ENCODE data around the gene UHMK1.

Gene UHMK1

DNA sequence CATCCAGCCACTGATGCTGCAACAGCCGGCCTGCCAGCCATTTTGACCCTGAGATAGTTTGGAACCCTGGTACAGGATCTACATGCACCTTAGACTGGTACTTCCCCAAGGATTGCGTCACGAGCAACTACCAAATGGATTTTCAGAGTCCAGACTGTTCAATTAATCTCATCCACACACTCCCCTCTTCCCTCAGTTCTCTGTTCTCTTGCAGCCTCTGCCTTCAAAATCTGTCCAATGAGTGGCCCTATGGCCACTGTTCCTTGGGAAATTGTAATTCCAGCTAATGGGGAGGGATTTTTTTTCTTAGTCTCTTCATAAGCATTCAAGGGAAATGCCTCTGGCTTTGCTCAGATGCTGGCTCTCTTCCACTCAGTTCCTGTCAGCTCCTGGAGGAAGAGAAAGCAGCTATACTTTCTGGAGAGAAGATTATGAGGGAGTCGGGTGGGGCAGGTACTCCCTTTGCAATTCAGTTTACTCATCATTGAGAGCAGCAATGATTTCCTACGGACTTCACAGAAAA is 44.1 kb downstream of the UHMK1 start:
- Mint-ChIP-seq H3K27ac (no peak overlapping the region), H3K36me3 (ENCODE audit: low read depth) (no peaks in the 10 kb centered on the region), H3K4me1 (ENCODE audit: low read depth) (peaks cover 7% of the 10 kb centered on the region), H3K9me3 (peaks cover 9% of the 10 kb centered on the region), H3K4me3 (no peak overlapping the region), H3K27me3 (no peaks in the 10 kb centered on the region)
- intact Hi-C loops (cut with micrococcal nuclease) = no loop called here

DNA sequence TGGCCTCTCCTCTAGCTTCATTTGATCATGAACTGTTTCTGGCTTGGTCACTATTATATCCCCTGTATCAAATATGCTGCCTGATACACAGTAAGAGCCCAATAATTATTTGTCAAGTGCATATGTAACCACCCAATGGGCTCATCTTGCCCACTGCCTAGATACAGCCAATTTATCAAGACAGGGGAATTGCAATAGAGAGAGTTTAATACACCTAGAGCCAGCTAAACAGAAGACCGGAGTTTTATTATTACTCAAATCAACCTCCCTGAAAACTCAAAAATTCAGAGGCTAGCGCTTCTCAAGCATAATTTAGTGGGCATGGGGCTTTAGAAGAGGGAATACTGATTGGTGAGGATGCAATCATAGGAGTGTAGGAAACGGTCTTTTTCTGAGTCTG is 45.6 kb downstream of the UHMK1 start:
- peaks cover 9% of the 10 kb centered on the region for H3K9me3 Mint-ChIP-seq
- H3K27me3 Mint-ChIP-seq = no peaks in the 10 kb centered on the region
- intact Hi-C loops (cut with micrococcal nuclease) = no loop called here
- H3K36me3 Mint-ChIP-seq (ENCODE audit: low read depth) = no peaks in the 10 kb centered on the region
- H3K27ac Mint-ChIP-seq = no peak overlapping the region
- H3K4me3 Mint-ChIP-seq = no peak overlapping the region
- peaks cover 7% of the 10 kb centered on the region for H3K4me1 Mint-ChIP-seq (ENCODE audit: low read depth)

DNA sequence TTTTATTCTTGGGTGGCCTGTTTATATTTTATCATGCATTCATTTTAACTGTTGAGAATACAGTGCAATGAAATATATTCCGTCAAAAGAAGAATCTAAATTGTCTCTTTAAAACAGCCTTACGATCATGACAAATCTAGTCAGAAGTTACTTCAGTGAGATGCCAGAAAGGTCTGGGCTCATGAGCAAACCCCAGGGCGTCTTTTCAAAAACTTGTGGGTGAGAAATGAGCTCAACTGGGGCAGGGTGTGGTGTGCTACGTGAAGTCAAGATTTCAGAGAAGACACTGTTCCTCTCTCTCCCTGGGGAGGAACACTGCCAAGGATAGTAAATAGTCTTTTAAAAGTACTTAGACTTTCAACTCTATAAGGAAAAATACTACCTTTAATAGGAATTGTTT is 50.6 kb downstream of the UHMK1 start:
- Mint-ChIP-seq H3K4me1 (ENCODE audit: low read depth) (no peaks in the 10 kb centered on the region), H3K36me3 (ENCODE audit: low read depth) (no peaks in the 10 kb centered on the region), H3K27me3 (no peaks in the 10 kb centered on the region), H3K9me3 (peaks cover 5% of the 10 kb centered on the region), H3K4me3 (no peak overlapping the region), H3K27ac (no peak overlapping the region)
- intact Hi-C loops (cut with micrococcal nuclease) = no loop called here

- H3K4me1 Mint-ChIP-seq (ENCODE audit: low read depth) = no peaks in the 10 kb centered on the region
- no peaks in the 10 kb centered on the region for H3K27me3 Mint-ChIP-seq
- intact Hi-C loops (cut with micrococcal nuclease) = no loop called here
- H3K27ac Mint-ChIP-seq = peak overlapping the region; percentile 18
- H3K4me3 Mint-ChIP-seq = no peak overlapping the region
- H3K9me3 Mint-ChIP-seq = no peaks in the 10 kb centered on the region
- H3K36me3 Mint-ChIP-seq (ENCODE audit: low read depth) = no peaks in the 10 kb centered on the region
Measured at GRCh38 chr1:162549001-162549400, 51.4 kb downstream of the UHMK1 start.

DNA sequence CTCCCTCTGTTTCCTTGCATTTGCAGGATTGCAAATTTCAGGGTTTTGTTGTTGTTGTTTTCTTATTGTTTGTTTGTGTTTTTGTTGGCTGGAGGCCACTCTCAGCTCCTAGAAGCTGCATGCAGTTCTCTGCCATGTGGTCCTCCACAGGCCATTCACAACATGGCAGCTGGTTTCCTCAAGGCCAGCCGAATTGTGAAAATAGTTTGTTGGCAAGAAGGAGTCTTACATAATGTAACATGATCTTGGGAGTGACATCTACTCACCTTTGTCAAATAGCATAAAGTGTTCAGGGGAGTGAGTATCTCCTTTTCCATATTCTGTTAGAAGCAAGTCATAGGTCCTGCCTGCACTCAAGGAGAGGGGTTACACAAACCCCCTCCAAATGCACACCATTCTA is 53.3 kb downstream of the UHMK1 start:
- Mint-ChIP-seq H3K4me3 (no peak overlapping the region), H3K27ac (no peak overlapping the region), H3K27me3 (no peaks in the 10 kb centered on the region), H3K36me3 (ENCODE audit: low read depth) (no peaks in the 10 kb centered on the region), H3K9me3 (no peaks in the 10 kb centered on the region), H3K4me1 (ENCODE audit: low read depth) (no peaks in the 10 kb centered on the region)
- intact Hi-C loops (cut with micrococcal nuclease) = no loop called here

DNA sequence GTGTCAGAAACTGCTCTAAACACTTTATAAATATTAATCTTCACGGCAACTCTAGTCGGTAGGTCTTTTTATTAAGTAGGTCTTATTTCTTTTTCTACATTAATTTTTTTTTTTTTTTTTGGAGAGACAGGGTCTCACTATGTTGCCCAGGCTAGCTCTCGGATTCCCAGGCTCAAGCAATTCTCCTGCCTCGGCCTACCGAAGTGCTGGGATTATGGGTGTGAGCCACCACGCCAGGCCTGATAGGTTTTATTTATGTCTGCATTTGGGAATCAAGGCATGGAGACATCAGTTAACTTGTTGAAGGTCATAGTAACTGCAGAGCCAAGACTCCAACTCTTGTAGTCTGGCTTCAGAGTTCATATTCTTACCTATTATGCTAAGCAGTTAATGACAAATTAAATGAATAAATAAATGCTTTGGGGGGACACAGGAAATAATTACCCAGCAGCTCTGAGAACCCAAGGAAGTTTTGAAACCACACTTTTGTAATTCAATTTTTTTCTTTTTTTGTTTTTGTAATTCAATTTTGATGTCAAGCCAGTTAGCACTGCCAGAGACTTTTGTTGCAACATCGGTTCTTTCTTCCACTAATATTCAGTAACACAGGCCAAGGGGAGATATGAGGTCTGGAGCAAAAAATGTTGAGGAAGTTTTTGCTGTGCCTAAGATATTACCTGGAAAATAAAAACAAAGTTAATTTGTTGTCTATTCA is 54.5 kb downstream of the UHMK1 start:
- Mint-ChIP-seq H3K36me3 (ENCODE audit: low read depth) (no peaks in the 10 kb centered on the region), H3K4me1 (ENCODE audit: low read depth) (no peaks in the 10 kb centered on the region), H3K4me3 (no peak overlapping the region), H3K27me3 (no peaks in the 10 kb centered on the region), H3K27ac (no peak overlapping the region), H3K9me3 (no peaks in the 10 kb centered on the region)
- intact Hi-C loops (cut with micrococcal nuclease) = no loop called here

GRCh38 chr1:162552684-162553252 is 55.1 kb downstream of the UHMK1 start:
- H3K27me3 Mint-ChIP-seq = no peaks in the 10 kb centered on the region
- no peaks in the 10 kb centered on the region for H3K9me3 Mint-ChIP-seq
- H3K36me3 Mint-ChIP-seq (ENCODE audit: low read depth) = no peaks in the 10 kb centered on the region
- H3K4me1 Mint-ChIP-seq (ENCODE audit: low read depth) = no peaks in the 10 kb centered on the region
- intact Hi-C loops (cut with micrococcal nuclease) = no loop called here
- no peak overlapping the region for H3K4me3 Mint-ChIP-seq
- H3K27ac Mint-ChIP-seq = no peak overlapping the region

GRCh38 chr1:162554258-162554657 is 56.6 kb downstream of the UHMK1 start:
- Mint-ChIP-seq H3K9me3 (no peaks in the 10 kb centered on the region), H3K4me3 (no peak overlapping the region), H3K27me3 (no peaks in the 10 kb centered on the region), H3K4me1 (ENCODE audit: low read depth) (no peaks in the 10 kb centered on the region), H3K36me3 (ENCODE audit: low read depth) (no peaks in the 10 kb centered on the region), H3K27ac (no peak overlapping the region)
- intact Hi-C loops (cut with micrococcal nuclease) = no loop called here

DNA sequence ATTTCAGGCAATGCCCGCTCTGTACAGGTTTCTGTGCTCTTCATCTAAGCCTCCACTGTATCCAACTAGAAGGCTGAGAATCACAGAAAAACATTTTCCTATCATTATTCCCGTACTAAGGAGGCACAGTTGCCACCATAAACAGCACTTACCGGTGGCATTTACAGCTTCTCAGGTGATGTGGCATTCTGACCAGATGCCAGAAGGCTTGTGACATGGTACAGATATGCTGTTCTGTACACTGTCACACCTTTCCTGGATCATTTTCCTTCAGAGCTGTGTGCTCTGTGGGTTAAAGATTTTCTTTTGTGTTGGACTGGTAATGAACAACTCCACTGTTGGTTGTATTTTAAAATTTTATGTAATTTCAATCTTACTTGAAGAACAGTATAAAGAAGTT is 59.9 kb downstream of the UHMK1 start:
- intact Hi-C loops (cut with micrococcal nuclease) = no loop called here
- Mint-ChIP-seq H3K9me3 (no peaks in the 10 kb centered on the region), H3K4me1 (ENCODE audit: low read depth) (peaks cover 19% of the 10 kb centered on the region), H3K4me3 (no peak overlapping the region), H3K27me3 (no peaks in the 10 kb centered on the region), H3K36me3 (ENCODE audit: low read depth) (peaks cover 14% of the 10 kb centered on the region), H3K27ac (no peak overlapping the region)

GRCh38 chr1:162560303-162561036 is 62.9 kb downstream of the UHMK1 start:
- Mint-ChIP-seq H3K4me3 (peak overlapping the region; percentile 97), H3K4me1 (ENCODE audit: low read depth) (peaks cover 35% of the 10 kb centered on the region), H3K27ac (peak overlapping the region; percentile 98), H3K9me3 (no peaks in the 10 kb centered on the region), H3K36me3 (ENCODE audit: low read depth) (peaks cover 14% of the 10 kb centered on the region), H3K27me3 (no peaks in the 10 kb centered on the region)
- intact Hi-C loops (cut with micrococcal nuclease) = loop anchor here (2.0 to 5.0 kb wide), 2 partner anchors 33 to 64 kb away; partner anchors contain the start of gene UHMK1

GRCh38 chr1:162561037-162561615 is 63.5 kb downstream of the UHMK1 start:
- Mint-ChIP-seq H3K4me3 (peak overlapping the region; percentile 97), H3K4me1 (ENCODE audit: low read depth) (peaks cover 35% of the 10 kb centered on the region), H3K36me3 (ENCODE audit: low read depth) (peaks cover 14% of the 10 kb centered on the region), H3K27ac (peak overlapping the region; percentile 98), H3K27me3 (no peaks in the 10 kb centered on the region), H3K9me3 (no peaks in the 10 kb centered on the region)
- intact Hi-C loops (cut with micrococcal nuclease) = loop anchor here (2.0 to 5.0 kb wide), 2 partner anchors 34 to 64 kb away; partner anchors contain the start of gene UHMK1

DNA sequence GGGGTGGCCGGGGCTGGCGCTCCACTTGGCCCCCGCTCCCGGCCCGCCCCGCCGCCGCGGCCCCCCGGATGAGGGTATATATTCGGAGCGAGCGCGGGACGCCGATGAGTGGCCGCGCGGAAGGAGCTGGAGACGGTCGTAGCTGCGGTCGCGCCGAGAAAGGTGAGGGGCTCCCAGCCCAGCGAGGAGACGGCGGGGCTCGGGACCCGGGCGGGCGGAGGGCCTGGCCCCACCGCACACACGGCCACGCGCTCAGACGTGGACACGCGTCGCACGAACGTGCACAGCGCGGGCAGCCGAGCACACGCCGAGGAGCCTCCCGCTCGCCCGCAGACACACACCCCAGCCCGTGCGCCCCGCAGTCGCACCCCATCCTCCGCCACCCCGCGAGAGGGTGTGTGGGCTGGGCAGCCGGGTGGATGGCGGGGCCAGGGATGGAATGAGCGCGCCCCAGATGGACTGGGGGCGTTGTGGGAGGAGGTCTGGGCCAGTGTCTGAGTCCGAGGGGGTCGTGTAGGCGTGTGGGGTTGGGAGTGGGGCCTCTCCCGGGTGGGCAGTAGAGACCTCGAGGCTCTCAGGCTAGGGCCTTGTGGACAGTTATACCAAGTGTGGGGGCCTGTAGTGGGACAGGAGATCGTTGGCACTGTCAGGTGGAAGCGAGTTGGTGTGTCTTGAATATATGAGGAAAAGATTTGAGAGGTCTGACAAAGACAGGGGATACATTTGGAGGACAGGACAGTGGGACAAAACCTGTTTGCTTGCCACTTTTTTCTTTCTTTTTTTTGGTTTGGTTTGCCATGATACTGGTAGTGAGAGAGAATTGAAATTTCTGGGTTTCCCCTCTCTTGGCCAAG is 64.2 kb downstream of the UHMK1 start, which contains the start of gene UAP1:
Gene UAP1, plus strand, starts transcription at position 107 of the 854 bp plus-strand sequence. CDS start 4,347 bp downstream, outside the sequence.
- Mint-ChIP-seq H3K4me3 (peak within 1 kb of the TSS; percentile 97), H3K27ac (peak within 1 kb of the TSS; percentile 98), H3K36me3 (ENCODE audit: low read depth) (peaks cover 21% of the 10 kb centered on the region), H3K27me3 (no peaks in the 10 kb centered on the region), H3K4me1 (ENCODE audit: low read depth) (peaks cover 35% of the 10 kb centered on the region), H3K9me3 (no peaks in the 10 kb centered on the region)
- intact Hi-C loops (cut with micrococcal nuclease) = loop anchor here (2.0 to 5.0 kb wide), 2 partner anchors 35 to 65 kb away; partner anchors contain the start of gene UHMK1

GRCh38 chr1:162562470-162562828 is 64.8 kb downstream of the UHMK1 start:
- H3K9me3 Mint-ChIP-seq = no peaks in the 10 kb centered on the region
- peaks cover 27% of the 10 kb centered on the region for H3K36me3 Mint-ChIP-seq (ENCODE audit: low read depth)
- H3K27ac Mint-ChIP-seq = peak overlapping the region; percentile 98
- H3K4me3 Mint-ChIP-seq = peak overlapping the region; percentile 97
- peaks cover 35% of the 10 kb centered on the region for H3K4me1 Mint-ChIP-seq (ENCODE audit: low read depth)
- H3K27me3 Mint-ChIP-seq = no peaks in the 10 kb centered on the region
- intact Hi-C loops (cut with micrococcal nuclease) = loop anchor here (5.0 kb wide), 1 partner anchor 35 kb away; no protein-coding TSS in a partner anchor

Measured in dendritic cell treated with granulocyte-macrophage colony-stimulating factor and Interleukin-4, amounts not matched to agents 40 ng/mL and 50 ng/mL, for 4 days (primary cell).